DOHH2 (cell line): ENCODE results near the gene ANO9.

Experiments used
- H3F3A ChIP-seq: fragments of 200-600 bp; sonication (generic), shearing (Covaris generic); 2 replicates; pipeline ENCODE4 v1.6.0; 2016; ENCODE audit warnings: antibody characterized with exemption, mild to moderate bottlenecking; ENCODE audit not compliant: control insufficient read depth, insufficient read depth
- H3K27ac ChIP-seq: fragments of 200-600 bp; sonication (generic); 2 replicates; pipeline ENCODE4 v1.5.1; 2014; ENCODE audit warnings: low read depth, mild to moderate bottlenecking, low read length, moderate library complexity
- H3K27me3 ChIP-seq: fragments of 200-600 bp; sonication (generic); 2 replicates; pipeline ENCODE4 v1.6.1; 2014; ENCODE audit warnings: mild to moderate bottlenecking, low read length, mixed read lengths; ENCODE audit not compliant: control insufficient read depth
- H3K36me3 ChIP-seq: fragments of 200-600 bp; sonication (generic); 2 replicates; pipeline ENCODE4 v1.6.1; 2014; ENCODE audit warnings: mild to moderate bottlenecking, low read length, moderate library complexity, mixed read lengths; ENCODE audit not compliant: control insufficient read depth
- H3K4me1 ChIP-seq: fragments of 200-600 bp; sonication (generic); 2 replicates; pipeline ENCODE4 v1.6.1; 2014; ENCODE audit warnings: mild to moderate bottlenecking, low read length, mixed read lengths; ENCODE audit not compliant: control insufficient read depth
- H3K4me2 ChIP-seq: fragments of 200-600 bp; sonication (generic); 2 replicates; pipeline ENCODE4 v1.6.0; 2014; ENCODE audit warnings: mild to moderate bottlenecking, low read length, moderate library complexity
- H3K4me3 ChIP-seq: fragments of 200-600 bp; sonication (generic); 2 replicates; pipeline ENCODE4 v1.5.1; 2014; ENCODE audit warnings: mild to moderate bottlenecking, low read length, mixed read lengths
- H3K79me2 ChIP-seq: fragments of 200-600 bp; sonication (generic); 2 replicates; pipeline ENCODE4 v1.6.1; 2014; ENCODE audit warnings: mild to moderate bottlenecking, low read length, mixed read lengths; ENCODE audit not compliant: control insufficient read depth
- H3K9me2 ChIP-seq: fragments of 200-600 bp; sonication (generic); replicated peaks from 2 replicates; pipeline ENCODE4 v1.6.1; 2014; ENCODE audit warnings: mild to moderate bottlenecking, low read length, mixed read lengths; ENCODE audit not compliant: control insufficient read depth
- H3K9me3 ChIP-seq: fragments of 200-600 bp; sonication (generic); 2 replicates; pipeline ENCODE4 v1.6.1; 2014; ENCODE audit warnings: antibody characterized with exemption, low read length, mixed read lengths; ENCODE audit not compliant: control insufficient read depth, insufficient read depth
- H4K20me1 ChIP-seq: fragments of 200-600 bp; sonication (generic); 2 replicates; pipeline ENCODE4 v1.6.0; 2014; ENCODE audit warnings: low read depth, mild to moderate bottlenecking, antibody characterized with exemption, low read length, moderate library complexity; ENCODE audit not compliant: control insufficient read depth, insufficient read depth
- CTCF ChIP-seq: fragments of 200-600 bp; sonication (generic); IDR thresholded peaks from one replicate; pipeline ENCODE4 v1.5.1; 2014; ENCODE audit warnings: antibody characterized with exemption, mild to moderate bottlenecking, low read depth, low read length; ENCODE audit not compliant: poor library complexity, severe bottlenecking
- EZH2phosphoT487 ChIP-seq: fragments of 200-600 bp; sonication (generic); IDR thresholded peaks from 2 replicates; pipeline ENCODE4 v1.6.1; 2017; ENCODE audit warnings: borderline replicate concordance, mild to moderate bottlenecking, antibody characterized with exemption, low read length, moderate library complexity, mixed read lengths

ANO9 gene

GRCh38 chr11:490186-490929 is 48.5 kb upstream of the ANO9 start:
- no peaks in the 10 kb centered on the region for H3K9me3 ChIP-seq
- H3K9me2 ChIP-seq: no peaks in the 10 kb centered on the region
- no peak overlapping the region for H3K4me2 ChIP-seq
- H3K4me1 ChIP-seq: peaks cover 7% of the 10 kb centered on the region
- TF ChIP-seq CTCF (no peak), EZH2phosphoT487 (no peak)
- no peaks in the 10 kb centered on the region for H3F3A ChIP-seq
- no peak overlapping the region for H3K27ac ChIP-seq
- no peaks in the 10 kb centered on the region for H3K79me2 ChIP-seq
- no peaks in the 10 kb centered on the region for H4K20me1 ChIP-seq
- H3K4me3 ChIP-seq: no peak overlapping the region
- no peaks in the 10 kb centered on the region for H3K27me3 ChIP-seq
- H3K36me3 ChIP-seq: peaks cover 11% of the 10 kb centered on the region

- Histone ChIP-seq H3F3A (no peaks in the 10 kb centered on the region), H3K36me3 (peaks cover 8% of the 10 kb centered on the region), H3K27me3 (no peaks in the 10 kb centered on the region), H4K20me1 (no peaks in the 10 kb centered on the region), H3K9me3 (no peaks in the 10 kb centered on the region), H3K79me2 (no peaks in the 10 kb centered on the region), H3K27ac (no peak overlapping the region), H3K9me2 (no peaks in the 10 kb centered on the region), H3K4me2 (no peak overlapping the region), H3K4me3 (no peak overlapping the region), H3K4me1 (peaks cover 7% of the 10 kb centered on the region)
- no peak for TF ChIP-seq CTCF
- no peak for TF ChIP-seq EZH2phosphoT487
These were observed 47.9 kb upstream of the ANO9 start for GRCh38 chr11:489610-490185.

GRCh38 chr11:488992-489391 is 47.2 kb upstream of the ANO9 start:
- H3K4me1 ChIP-seq: peaks cover 7% of the 10 kb centered on the region
- no peaks in the 10 kb centered on the region for H4K20me1 ChIP-seq
- H3K79me2 ChIP-seq: no peaks in the 10 kb centered on the region
- H3K36me3 ChIP-seq: peaks cover 3% of the 10 kb centered on the region
- no peak for TF ChIP-seq CTCF
- no peak for TF ChIP-seq EZH2phosphoT487
- H3K9me3 ChIP-seq: no peaks in the 10 kb centered on the region
- no peaks in the 10 kb centered on the region for H3F3A ChIP-seq
- H3K4me3 ChIP-seq: no peak overlapping the region
- H3K27me3 ChIP-seq: no peaks in the 10 kb centered on the region
- H3K4me2 ChIP-seq: no peak overlapping the region
- H3K9me2 ChIP-seq: no peaks in the 10 kb centered on the region
- H3K27ac ChIP-seq: no peak overlapping the region
